Testis (tissue), 3 donors: ENCODE measurements around the gene LYSMD4. TPM values are rescaled to one million over a fixed set of nuclear protein-coding genes. Genes with fewer than 3 reads are reported as not detected.
"Not testable (repeated sequence)": the region's sequence is repeated elsewhere in the genome, so short reads cannot be mapped to it uniquely, and the experiment has no call there.

Source experiments
- DNase-seq: peaks from one replicate; pipeline ENCODE4 v3.0.0-alpha.2; 2019
- H3K27ac ChIP-seq, 2 donors: fragments of 200-600 bp; sonication (generic); one replicate each; pipeline ENCODE4 v1.5.1; 2019
- H3K27me3 ChIP-seq: fragments of 200-600 bp; sonication (generic); one replicate; pipeline ENCODE4 v1.5.1; 2019
- H3K36me3 ChIP-seq: fragments of 200-600 bp; sonication (generic); one replicate; pipeline ENCODE4 v1.5.1; 2017; ENCODE audit warnings: low read depth; ENCODE audit errors: missing control alignments
- H3K4me1 ChIP-seq: fragments of 200-600 bp; sonication (generic); one replicate; pipeline ENCODE4 v1.5.1; 2019
- H3K4me3 ChIP-seq, 2 donors: fragments of 200-600 bp; sonication (generic); one replicate each; pipeline ENCODE4 v1.5.1; 2017 to 2019
- H3K9me3 ChIP-seq: fragments of 200-600 bp; sonication (generic); one replicate; pipeline ENCODE4 v1.5.1; 2017
- CTCF ChIP-seq, 3 experiments: fragments of 450-650 bp in 2 of 3; fragments of 200-600 bp in 1 of 3; sonication (generic) in 1 of 3; IDR thresholded peaks; one replicate each; pipeline ENCODE4 v1.5.1; 2016 to 2019; ENCODE audit warnings: antibody characterized with exemption in 3 of 3, mild to moderate bottlenecking in 2 of 3, moderate library complexity in 1 of 3
- POLR2A ChIP-seq: fragments of 450-650 bp; IDR thresholded peaks from one replicate; pipeline ENCODE4 v1.6.1; 2017; ENCODE audit warnings: antibody characterized with exemption, mild to moderate bottlenecking, moderate library complexity
- WGBS, 2 donors: methylation state at CpG; one replicate each; pipeline ENCODE4 v1.1.5; 2018; 5-methylcytosine and 5-hydroxymethylcytosine counted together
- intact Hi-C: fragments of 100-400 bp; cut with DNase I; formaldehyde crosslinking; loops from one replicate; pipeline ENCODE4 v1.15.1; 2023; ENCODE audit warnings: low total_unique reads
- polyA plus RNA-seq: library from polyadenylated mRNA; stranded (reverse); fragments of 350-450 nt; fragmentation: Illumina TruSeq; extraction: RNeasy Lipid Tissue Mini Kit (QIAGEN cat#74804); gene quantifications from one replicate; pipeline ENCODE4 v1.2.3, GENCODE V29; 2014; ENCODE audit warnings: low read depth, low replicate concordance; ENCODE audit not compliant: insufficient read depth
- total RNA-seq, 2 donors: library from RNA; depleted of rRNA; stranded (reverse); fragments of >200 nt; gene quantifications; one replicate each; pipeline ENCODE4 v1.2.3, GENCODE V29; 2016

LYSMD4 gene
- total and polyA plus RNA-seq, 3 donors from 2014 or later: 13.2 to 27.1 (median 23.6) TPM

- Histone ChIP-seq H3K36me3 (no peaks in the 10 kb centered on the region), H3K4me1 (peaks cover 9% of the 10 kb centered on the region), H3K9me3 (no peaks in the 10 kb centered on the region), H3K4me3 (no peak overlapping the region), H3K27me3 (no peaks in the 10 kb centered on the region), H3K27ac (no peak overlapping the region)
- intact Hi-C loops: loop anchor here (10.0 kb wide), 1 partner anchor 463 kb away; no protein-coding TSS in a partner anchor
- TF ChIP-seq POLR2A: no peak
- no peak for TF ChIP-seq CTCF (IDR thresholded peaks at IDR 0.05)
- no peak for DNase-seq
- 86 to 96% methylated on average over 7 of the region's 7 CpGs for WGBS, 2 donors
Observed at GRCh38 chr15:99738021-99738847, 5.0 kb upstream of the LYSMD4 start.

GRCh38 chr15:99736702-99737101 lies 3.5 kb upstream of the LYSMD4 start:
- DNase-seq: no peak
- no peaks in the 10 kb centered on the region for H3K9me3 ChIP-seq
- no peak overlapping the region for H3K4me3 ChIP-seq
- no peaks in the 10 kb centered on the region for H3K27me3 ChIP-seq
- no peak overlapping the region for H3K27ac ChIP-seq
- TF ChIP-seq POLR2A (no peak), CTCF (IDR thresholded peaks at IDR 0.05) (no peak)
- intact Hi-C loops: loop anchor here (10.0 kb wide), 1 partner anchor 462 kb away; no protein-coding TSS in a partner anchor
- peaks cover 16% of the 10 kb centered on the region for H3K4me1 ChIP-seq
- H3K36me3 ChIP-seq: no peaks in the 10 kb centered on the region
- WGBS, 2 donors: 57 to 66% methylated on average over 2 of the region's 2 CpGs

- H3K27ac ChIP-seq: no peak overlapping the region
- H3K4me1 ChIP-seq: peaks cover 23% of the 10 kb centered on the region
- no peaks in the 10 kb centered on the region for H3K9me3 ChIP-seq
- no peaks in the 10 kb centered on the region for H3K27me3 ChIP-seq
- no peaks in the 10 kb centered on the region for H3K36me3 ChIP-seq
- no peak for TF ChIP-seq CTCF (IDR thresholded peaks at IDR 0.05)
- no peak for TF ChIP-seq POLR2A
- no peak overlapping the region for H3K4me3 ChIP-seq
- no peak for DNase-seq
- intact Hi-C loops: loop anchor here (10.0 kb wide), 1 partner anchor 461 kb away; no protein-coding TSS in a partner anchor
- 71 to 75% methylated on average over 4 of the region's 4 CpGs for WGBS, 2 donors
Observed at GRCh38 chr15:99735868-99736267, 2.6 kb upstream of the LYSMD4 start.

- Histone ChIP-seq H3K27me3 (no peaks in the 10 kb centered on the region), H3K4me3 (no peak overlapping the region), H3K9me3 (no peaks in the 10 kb centered on the region), H3K27ac (no peak overlapping the region), H3K36me3 (no peaks in the 10 kb centered on the region), H3K4me1 (peaks cover 25% of the 10 kb centered on the region)
- no peak for DNase-seq
- TF ChIP-seq CTCF (IDR thresholded peaks at IDR 0.05) (no peak), POLR2A (no peak)
- intact Hi-C loops: loop anchor here (10.0 kb wide), 1 partner anchor 460 kb away; no protein-coding TSS in a partner anchor
- WGBS, 2 donors: 79 to 100% methylated on average over 1 of the region's 1 CpG
Observed at GRCh38 chr15:99734575-99734974, 1.3 kb upstream of the LYSMD4 start.

GRCh38 chr15:99734040-99734291 lies 729 bp upstream of the LYSMD4 start:
- DNase-seq, H3K36me3 ChIP-seq, H3K9me3 ChIP-seq, H3K27me3 ChIP-seq: not testable (repeated sequence)
- 51 to 65% methylated on average over 13 of the region's 13 CpGs for WGBS, 2 donors
- intact Hi-C loops: loop anchor here (10.0 kb wide), 1 partner anchor 459 kb away; no protein-coding TSS in a partner anchor
- H3K27ac ChIP-seq: peak overlapping the region; percentile 81 to 94
- H3K4me1 ChIP-seq: peaks cover 25% of the 10 kb centered on the region
- peak overlapping the region; percentile 79 to 98 for H3K4me3 ChIP-seq
